ENCODE measurements around the gene F8A2.
A peak's percentile ranks its signal among the peaks of the same experiment; 100 is the strongest.
"Not testable (repeated sequence)": the region's sequence is repeated elsewhere in the genome, so short reads cannot be mapped to it uniquely, and the experiment has no call there.

F8A2 gene

GRCh38 chrX:155381843-155382528 lies at the start of gene F8A2:
Gene F8A2 (plus strand): TSS chrX:155382095. CDS start chrX:155382115, 20 bp downstream.
- not testable (repeated sequence) for DNase-seq

GRCh38 chrX:155333544-155334100 lies 48.3 kb upstream of the F8A2 start:
- no peak for DNase-seq

DNA sequence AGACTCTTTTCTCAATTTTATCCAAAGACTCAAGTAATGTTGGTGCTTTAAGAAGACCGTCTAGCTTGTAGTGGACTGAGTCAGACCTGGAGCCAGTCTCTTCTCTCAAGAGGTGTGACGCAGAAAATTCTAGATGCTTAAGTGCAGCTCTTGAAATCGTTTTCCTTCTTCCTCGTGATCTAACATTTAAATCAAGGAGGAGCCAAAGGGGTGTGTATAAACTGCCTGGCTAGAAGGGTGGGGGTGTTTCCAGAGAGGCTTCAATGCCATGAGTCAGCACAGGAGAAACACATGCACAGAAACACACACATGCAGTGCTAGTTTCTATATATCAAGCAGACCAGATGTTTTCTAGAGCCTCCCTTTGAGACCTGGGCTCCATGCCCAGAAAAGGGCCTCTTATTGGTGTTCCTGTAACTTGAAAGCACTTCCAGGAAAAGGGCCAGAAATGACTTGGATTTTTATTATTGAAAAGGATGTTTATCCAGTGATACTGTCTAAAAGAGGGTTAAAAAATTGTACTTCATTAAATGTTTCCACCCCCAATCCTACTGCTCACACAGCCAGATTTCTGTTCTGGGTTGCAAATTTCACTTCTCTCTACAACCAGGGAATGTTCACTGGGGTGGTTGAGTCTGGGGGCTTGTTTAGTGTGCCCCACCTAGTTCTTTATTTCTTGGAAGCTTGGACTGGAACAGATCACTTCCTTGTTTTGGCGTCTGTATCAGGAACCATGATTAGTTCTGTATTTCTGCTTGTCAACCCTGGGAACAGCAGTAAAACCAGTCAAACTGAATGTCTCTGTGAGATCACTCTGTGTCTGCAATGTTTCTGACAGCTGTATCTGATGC lies 47.2 kb upstream of the F8A2 start, which contains the start of gene CLIC2:
Gene CLIC2 (minus strand): TSS at position 129 of the 851 bp plus-strand sequence. CDS start 187 bp downstream, outside the sequence.
- no peak for DNase-seq

GRCh38 chrX:155335337-155335712 lies 46.6 kb upstream of the F8A2 start:
- not testable (repeated sequence) for DNase-seq

DNA sequence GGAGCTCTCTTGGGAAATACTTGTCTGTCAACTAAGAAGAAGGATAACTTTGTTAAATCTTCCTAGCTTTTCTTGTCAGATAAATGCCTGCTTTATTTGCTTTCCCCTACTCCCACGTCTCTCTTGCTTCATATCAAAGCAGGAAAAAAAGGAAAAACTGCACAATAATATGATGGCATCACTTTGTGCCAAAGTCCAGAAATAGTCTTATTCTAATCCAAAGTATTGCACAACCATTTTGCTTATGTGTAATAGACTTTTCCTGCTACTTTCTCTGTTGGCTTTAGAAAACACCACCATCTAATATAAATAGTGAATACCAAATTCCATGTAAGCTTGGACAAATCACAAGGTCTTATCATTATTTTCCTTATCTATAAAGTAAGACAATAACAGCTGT lies 36.2 kb upstream of the F8A2 start:
- DNase-seq: not testable (repeated sequence)

- not testable (repeated sequence) for DNase-seq
Observed at GRCh38 chrX:155349448-155349847, 32.4 kb upstream of the F8A2 start.

DNA sequence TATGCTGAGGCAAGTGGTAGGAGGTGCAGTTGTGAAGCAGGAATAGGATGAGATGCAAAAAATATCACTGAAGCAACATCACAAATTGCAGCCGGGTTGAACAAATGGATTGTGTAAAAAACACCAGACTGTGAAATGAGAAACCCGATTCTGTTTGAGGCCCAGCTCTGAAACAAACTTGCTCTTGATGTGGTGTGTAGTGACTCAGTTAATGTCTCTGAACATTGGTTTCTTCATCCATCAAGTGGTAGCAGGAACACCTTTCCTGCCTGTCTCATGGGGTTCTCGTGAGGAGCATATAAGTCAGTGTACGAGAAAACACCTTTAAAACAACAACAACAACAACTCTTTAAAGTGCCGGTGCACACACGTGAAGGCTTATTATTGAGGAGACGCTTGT lies 18.2 kb upstream of the F8A2 start:
- not testable (repeated sequence) for DNase-seq

DNA sequence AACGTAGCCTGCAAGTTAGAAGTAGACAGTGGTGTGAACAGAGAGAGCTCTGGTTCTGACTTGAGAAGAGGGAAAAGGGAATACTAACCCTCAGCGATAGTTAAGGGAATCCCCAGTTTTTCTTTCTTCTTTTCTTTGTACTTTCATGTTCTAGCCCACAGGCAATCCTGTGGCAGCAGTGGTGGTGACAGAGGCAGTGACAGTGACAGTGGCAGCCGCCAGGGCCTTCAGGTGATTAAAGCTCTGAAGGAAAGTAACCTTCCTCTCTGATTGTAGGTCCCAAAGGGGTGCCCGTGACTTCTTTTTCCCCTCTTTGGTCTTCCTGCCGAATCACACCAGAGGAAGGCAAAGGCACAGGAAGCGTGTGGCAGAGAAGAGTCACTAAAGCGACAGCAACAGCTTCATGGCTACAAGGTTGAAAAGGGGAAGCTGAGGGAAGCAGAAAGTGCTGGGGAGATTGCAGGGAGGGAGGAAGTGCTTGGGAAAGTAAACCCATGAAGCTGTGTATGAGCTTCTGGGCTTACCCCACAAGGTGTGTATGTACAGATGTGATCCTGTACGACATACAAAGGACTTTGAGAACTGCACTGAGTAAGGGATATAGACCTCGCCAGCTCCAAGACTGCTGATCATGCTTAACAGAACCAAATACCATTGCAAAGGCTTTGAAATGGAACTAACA lies 8.0 kb upstream of the F8A2 start:
- DNase-seq: not testable (repeated sequence)

- DNase-seq: not testable (repeated sequence)
Observed at GRCh38 chrX:155379802-155380201, 2.1 kb upstream of the F8A2 start.

DNA sequence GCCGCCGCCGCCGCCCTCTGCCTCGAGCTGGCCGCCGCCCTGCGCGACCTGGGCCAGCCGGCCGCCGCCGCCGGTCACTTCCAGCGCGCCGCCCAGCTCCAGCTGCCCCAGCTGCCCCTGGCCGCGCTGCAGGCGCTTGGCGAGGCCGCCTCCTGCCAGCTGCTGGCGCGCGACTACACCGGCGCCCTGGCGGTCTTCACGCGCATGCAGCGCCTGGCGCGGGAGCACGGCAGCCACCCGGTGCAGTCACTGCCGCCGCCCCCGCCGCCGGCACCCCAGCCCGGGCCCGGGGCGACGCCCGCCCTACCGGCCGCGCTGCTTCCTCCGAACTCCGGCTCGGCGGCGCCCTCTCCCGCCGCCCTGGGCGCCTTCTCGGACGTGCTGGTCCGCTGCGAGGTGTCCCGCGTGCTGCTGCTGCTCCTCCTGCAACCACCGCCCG lies 653 bp downstream of the F8A2 start:
- DNase-seq: not testable (repeated sequence)

- DNase-seq: no peak
Observed at GRCh38 chrX:155389634-155390033, 7.7 kb downstream of the F8A2 start.

DNA sequence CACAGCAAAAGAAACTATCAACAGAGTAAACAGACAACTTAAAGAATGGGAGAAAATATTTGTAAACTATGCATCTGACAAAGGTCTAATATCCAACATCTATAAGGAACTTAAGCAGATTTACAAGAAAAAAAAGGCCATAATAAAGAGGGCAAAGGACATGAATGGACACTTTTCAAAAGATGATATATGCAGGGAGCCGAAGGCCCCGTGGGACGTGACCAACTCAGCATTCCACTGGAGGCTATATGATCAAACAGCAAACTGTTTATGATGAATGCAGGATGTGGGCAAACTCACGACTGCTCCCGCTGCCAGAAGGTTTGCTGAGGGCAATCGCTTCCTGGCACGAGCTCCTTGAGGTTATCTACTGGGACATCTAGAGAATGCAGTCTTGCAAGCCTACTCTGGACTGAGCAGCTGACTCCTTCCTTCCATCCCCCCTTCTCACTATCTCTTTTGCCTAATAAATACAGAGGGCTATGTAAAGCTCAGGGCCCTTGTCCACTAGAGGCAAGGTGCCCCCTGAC lies 12.9 kb downstream of the F8A2 start:
- peak; percentile 8 for DNase-seq

DNA sequence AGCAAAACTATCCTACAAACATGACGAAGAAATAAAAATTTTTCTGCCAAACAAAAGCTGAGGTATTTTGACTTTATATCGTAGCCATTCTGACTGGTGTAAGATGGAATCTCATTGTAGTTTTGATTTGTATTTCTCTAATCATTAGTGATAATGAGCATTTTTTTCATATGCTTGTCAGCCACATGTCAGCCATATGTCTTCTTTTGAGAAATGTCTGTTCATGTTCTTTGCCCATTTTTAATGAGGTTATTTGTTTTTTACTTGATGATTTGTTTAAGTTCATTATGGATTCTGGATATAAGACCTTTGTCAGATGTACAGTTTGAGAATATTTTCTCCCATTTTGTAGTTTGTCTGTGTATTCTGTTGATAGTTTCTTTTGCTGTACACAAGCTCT lies 24.5 kb downstream of the F8A2 start:
- DNase-seq: no peak

- no peak for DNase-seq
Observed at GRCh38 chrX:155417769-155418168, 35.9 kb downstream of the F8A2 start.
